HepG2 (cell line): Measurements from ENCODE around the gene CACNG4. TPM values are rescaled to one million over a fixed set of nuclear protein-coding genes. Genes with fewer than 3 reads are reported as not detected.
A peak's percentile ranks its signal among the peaks of the same experiment; 100 is the strongest.

Experiments used
- ATAC-seq: fragments of 200-7000 bp; cut with Tn5 transposase; 3 replicates; pipeline ENCODE4 v1.9.1; 2020; ENCODE audit warnings: mild to moderate bottlenecking, moderate library complexity
- BruUV-seq: library from RNA; stranded (reverse); fragments of 400-500 nt; replicated peaks from 2 replicates; lab custom pipeline; 2021; lab: Mats Ljungman, UMichigan
- CTCF ChIA-PET: fragments of 300-600 bp; formaldehyde crosslinking; extraction: SDS; loops from one replicate; lab custom pipeline; 2021; ENCODE audit warnings: low total read pairs, inconsistent platforms, low intra/inter-chr PET ratio; lab: Yijun Ruan, JAX
- POLR2A ChIA-PET: fragments of 350-600 bp; sonication (Branson Sonifier 250); formaldehyde crosslinking; loops from one replicate; lab custom pipeline; 2020; ENCODE audit warnings: antibody characterized with exemption, inconsistent platforms; lab: Yijun Ruan, JAX
- DNase-seq: peaks from one replicate; pipeline ENCODE4 v3.0.0-alpha.2; 2015; ENCODE audit warnings: low spot score
- FAIRE-seq: peaks from 3 replicates; lab custom pipeline; 2011; peaks lifted over from hg19 to GRCh38; lab: Jason Lieb, UNC
- H2AFZ ChIP-seq: one replicate; pipeline ENCODE4 v1.6.1; 2011; ENCODE audit warnings: low read length, inconsistent platforms
- H3K27ac ChIP-seq: fragments of 300-600 bp; 3 replicates; pipeline ENCODE4 v1.8.0; 2011; ENCODE audit warnings: mixed run types, mild to moderate bottlenecking, mixed read lengths, low read length, inconsistent platforms; ENCODE audit not compliant: insufficient read depth; ENCODE audit errors: extremely low read length
- H3K27me3 ChIP-seq, 2 experiments: fragments of 200-600 bp in 1 of 2; 2 replicates in 1 of 2; 3 replicates in 1 of 2; pipeline versions ENCODE4 v1.6.0 to v1.8.0; 2011; ENCODE audit warnings: low read length in 2 of 2, mild to moderate bottlenecking in 2 of 2, moderate library complexity in 2 of 2, inconsistent platforms in 1 of 2; ENCODE audit not compliant: insufficient read depth in 2 of 2, control insufficient read depth in 1 of 2
- H3K36me3 ChIP-seq, 2 experiments: fragments of 200-600 bp in 1 of 2; replicated peaks in 1 of 2; 2 replicates in 1 of 2; 3 replicates in 1 of 2; pipeline versions ENCODE4 v1.5.1 to v1.8.0; 2011; ENCODE audit warnings: low read length in 2 of 2, inconsistent platforms in 1 of 2; ENCODE audit not compliant: insufficient read depth in 2 of 2, control insufficient read depth in 1 of 2
- H3K4me1 ChIP-seq: 2 replicates; pipeline ENCODE4 v1.5.1; 2012; ENCODE audit warnings: low read length, inconsistent platforms; ENCODE audit not compliant: insufficient read depth
- H3K4me2 ChIP-seq: 2 replicates; pipeline ENCODE4 v1.6.0; 2011; ENCODE audit warnings: low read depth, low read length, inconsistent platforms
- H3K4me3 ChIP-seq, 3 experiments: fragments of 200-600 bp in 1 of 3; sonication (generic), shearing (Covaris generic) in 1 of 3; replicated peaks in 1 of 3; 2 replicates each; pipeline ENCODE4 v1.5.1; 2011 to 2016; ENCODE audit warnings: low read length in 3 of 3, inconsistent platforms in 2 of 3, low read depth in 2 of 3, mild to moderate bottlenecking in 2 of 3, control low read depth in 1 of 3, mixed read lengths in 1 of 3; ENCODE audit not compliant: insufficient read depth in 1 of 3
- H3K79me2 ChIP-seq: one replicate; pipeline ENCODE4 v1.6.1; 2011; ENCODE audit warnings: low read length, inconsistent platforms; ENCODE audit not compliant: insufficient read depth
- H3K9ac ChIP-seq: 2 replicates; pipeline ENCODE4 v1.6.0; 2011; ENCODE audit warnings: mild to moderate bottlenecking, low read depth, low read length, inconsistent platforms; ENCODE audit not compliant: insufficient read depth
- H3K9me3 ChIP-seq: 2 replicates; pipeline ENCODE4 v1.5.1; 2012; ENCODE audit warnings: mild to moderate bottlenecking, low read length
- H4K20me1 ChIP-seq: 2 replicates; pipeline ENCODE4 v1.6.0; 2011; ENCODE audit warnings: inconsistent platforms, mild to moderate bottlenecking, low read length, moderate library complexity; ENCODE audit not compliant: insufficient read depth
- CTCF ChIP-seq: sonication (generic); formaldehyde crosslinking; IDR thresholded peaks from 2 replicates; pipeline ENCODE4 v1.5.0; 2020; ENCODE audit warnings: mild to moderate bottlenecking, missing genetic modification reagents, moderate library complexity
- PAX8 ChIP-seq: sonication (generic); formaldehyde crosslinking; IDR thresholded peaks from 2 replicates; pipeline ENCODE4 v1.8.0; 2022; ENCODE audit warnings: mild to moderate bottlenecking, missing genetic modification reagents, borderline replicate concordance
- STAG1 ChIP-seq: sonication (generic); formaldehyde crosslinking; IDR thresholded peaks from 2 replicates; pipeline ENCODE4 v1.4.0; 2020; ENCODE audit warnings: missing genetic modification reagents
- XBP1 ChIP-seq: sonication (generic); formaldehyde crosslinking; IDR thresholded peaks from 2 replicates; pipeline ENCODE4 v1.5.0; 2020; ENCODE audit warnings: missing genetic modification reagents
- WGBS: methylation state at CpG from one replicate; pipeline ENCODE4 v1.1.6; 2017; ENCODE audit warnings: low lambda C conversion rate; 5-methylcytosine and 5-hydroxymethylcytosine counted together
- in situ Hi-C: cut with HindIII; loops from 2 replicates; pipeline ENCODE4 v1.10.0; 2017; ENCODE audit warnings: low pct_unique_long_range_greater_than_20kb; ENCODE audit not compliant: extremely low pct_ligation_motif_present
- intact Hi-C: fragments of 100-400 bp; cut with micrococcal nuclease; formaldehyde crosslinking; loops from one replicate; pipeline ENCODE4 v1.10.0; 2022; ENCODE audit not compliant: unreplicated experiment
- polyA plus RNA-seq, 8 experiments: library from polyadenylated mRNA; depleted of rRNA in 3 of 8; stranded (reverse) in 7 of 8; unstranded in 1 of 8; fragments of >200 nt; fragmentation: Illumina TruSeq in 4 of 8; extraction: Trizol in 4 of 8; gene quantifications; 2 replicates each; pipeline versions ENCODE4 v1.2.1 to v1.2.3, GENCODE V29; 2011 to 2016; ENCODE audit warnings: low read depth in 4 of 8, missing spikeins in 1 of 8, mixed read lengths in 1 of 8; ENCODE audit not compliant: insufficient read depth in 1 of 8
- total RNA-seq, 5 experiments: library from RNA; depleted of rRNA; stranded (reverse); fragments of >200 nt; fragmentation: Illumina TruSeq; extraction: Trizol; gene quantifications; 2 replicates each; pipeline ENCODE4 v1.2.3, GENCODE V29; 2016; ENCODE audit warnings: low read depth in 1 of 5
- TF ChIP-seq, protein P1 (sequence below): IDR thresholded peaks from 2 replicates; pipeline ENCODE4 v1.6.1; 2016
- TF ChIP-seq, protein P2 (sequence below), 2 experiments: IDR thresholded peaks; 2 replicates each; pipeline ENCODE4 v1.6.1; 2011 to 2012; ENCODE audit warnings: low read length in 2 of 2, borderline replicate concordance in 1 of 2, low read depth in 1 of 2, mild to moderate bottlenecking in 1 of 2, moderate library complexity in 1 of 2

The CACNG4 gene
- total and polyA plus RNA-seq, 2 of the 13 experiments (the other 11 are each of a cell fraction or from before 2014, with no cell fraction given), result 0.09 TPM

DNA sequence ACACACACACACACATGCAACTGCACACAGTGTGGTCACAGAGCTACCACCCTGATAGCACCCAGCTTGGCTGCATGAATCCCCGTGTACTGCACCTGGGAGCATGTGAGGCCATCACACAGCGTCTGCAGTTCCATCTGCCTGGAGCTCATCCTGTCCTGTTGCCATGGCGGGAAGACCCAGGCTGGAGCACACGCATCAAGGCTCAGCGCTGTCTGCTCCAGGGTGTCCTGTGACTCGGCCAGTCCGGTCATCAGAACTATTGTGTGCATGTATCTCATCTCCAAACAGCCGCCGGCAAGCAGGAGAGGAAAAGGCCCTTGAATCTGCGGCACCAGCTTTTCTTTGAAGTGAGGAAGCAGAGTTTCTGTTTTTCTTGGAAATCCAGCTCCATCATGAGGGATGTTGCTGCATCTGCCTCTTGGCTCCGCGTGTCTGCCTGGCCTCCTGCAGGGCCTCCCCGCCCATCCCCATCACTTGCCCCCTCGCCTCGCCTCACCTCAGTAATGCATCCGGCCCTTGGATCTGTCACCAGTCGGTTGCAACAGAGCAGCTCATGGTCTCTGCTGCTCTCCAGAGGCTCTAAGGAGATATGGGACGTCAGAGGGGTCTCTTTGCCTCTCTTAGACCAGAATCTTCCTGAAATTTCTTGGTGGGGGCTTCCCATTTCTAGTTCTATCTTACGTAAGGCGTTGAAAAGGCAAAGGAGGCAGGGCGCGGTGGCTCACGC, 23.7 kb downstream of the CACNG4 start:
- intact Hi-C loops, result no loop called here
- 58% methylated on average over 14 of the region's 23 CpGs for WGBS
- Histone ChIP-seq H3K4me1 (no peaks in the 10 kb centered on the region), H3K27me3 (peaks cover 9 to 83% of the 10 kb centered on the region in 2 experiments), H3K4me3 (no peak overlapping the region), H3K4me2 (no peak overlapping the region), H3K9ac (no peak overlapping the region), H3K9me3 (no peaks in the 10 kb centered on the region), H3K27ac (no peak overlapping the region), H3K36me3 (no peaks in the 10 kb centered on the region)
- DNase-seq (no peak), ATAC-seq (peak; percentile 47)
- TF ChIP-seq, protein P1, sequence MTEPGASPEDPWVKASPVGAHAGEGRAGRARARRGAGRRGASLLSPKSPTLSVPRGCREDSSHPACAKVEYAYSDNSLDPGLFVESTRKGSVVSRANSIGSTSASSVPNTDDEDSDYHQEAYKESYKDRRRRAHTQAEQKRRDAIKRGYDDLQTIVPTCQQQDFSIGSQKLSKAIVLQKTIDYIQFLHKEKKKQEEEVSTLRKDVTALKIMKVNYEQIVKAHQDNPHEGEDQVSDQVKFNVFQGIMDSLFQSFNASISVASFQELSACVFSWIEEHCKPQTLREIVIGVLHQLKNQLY (CRISPR knock-in tag), result no peak
- no peak for TF ChIP-seq PAX8 (CRISPR knock-in tag)
- peak; percentile 25; the same call in 1 of the 2 replicates for TF ChIP-seq STAG1 (CRISPR knock-in tag)
- TF ChIP-seq CTCF (CRISPR knock-in tag), result peak; percentile 53
- TF ChIP-seq, protein P2, sequence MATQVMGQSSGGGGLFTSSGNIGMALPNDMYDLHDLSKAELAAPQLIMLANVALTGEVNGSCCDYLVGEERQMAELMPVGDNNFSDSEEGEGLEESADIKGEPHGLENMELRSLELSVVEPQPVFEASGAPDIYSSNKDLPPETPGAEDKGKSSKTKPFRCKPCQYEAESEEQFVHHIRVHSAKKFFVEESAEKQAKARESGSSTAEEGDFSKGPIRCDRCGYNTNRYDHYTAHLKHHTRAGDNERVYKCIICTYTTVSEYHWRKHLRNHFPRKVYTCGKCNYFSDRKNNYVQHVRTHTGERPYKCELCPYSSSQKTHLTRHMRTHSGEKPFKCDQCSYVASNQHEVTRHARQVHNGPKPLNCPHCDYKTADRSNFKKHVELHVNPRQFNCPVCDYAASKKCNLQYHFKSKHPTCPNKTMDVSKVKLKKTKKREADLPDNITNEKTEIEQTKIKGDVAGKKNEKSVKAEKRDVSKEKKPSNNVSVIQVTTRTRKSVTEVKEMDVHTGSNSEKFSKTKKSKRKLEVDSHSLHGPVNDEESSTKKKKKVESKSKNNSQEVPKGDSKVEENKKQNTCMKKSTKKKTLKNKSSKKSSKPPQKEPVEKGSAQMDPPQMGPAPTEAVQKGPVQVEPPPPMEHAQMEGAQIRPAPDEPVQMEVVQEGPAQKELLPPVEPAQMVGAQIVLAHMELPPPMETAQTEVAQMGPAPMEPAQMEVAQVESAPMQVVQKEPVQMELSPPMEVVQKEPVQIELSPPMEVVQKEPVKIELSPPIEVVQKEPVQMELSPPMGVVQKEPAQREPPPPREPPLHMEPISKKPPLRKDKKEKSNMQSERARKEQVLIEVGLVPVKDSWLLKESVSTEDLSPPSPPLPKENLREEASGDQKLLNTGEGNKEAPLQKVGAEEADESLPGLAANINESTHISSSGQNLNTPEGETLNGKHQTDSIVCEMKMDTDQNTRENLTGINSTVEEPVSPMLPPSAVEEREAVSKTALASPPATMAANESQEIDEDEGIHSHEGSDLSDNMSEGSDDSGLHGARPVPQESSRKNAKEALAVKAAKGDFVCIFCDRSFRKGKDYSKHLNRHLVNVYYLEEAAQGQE (IDR thresholded peaks at IDR 0.05; ENCODE audit: borderline replicate concordance in 1 of 2, low read depth in 1 of 2, low read length in 2 of 2), result no peak
- no peak for TF ChIP-seq XBP1
- TF ChIP-seq, all 625 proteins: peak for 2
- in situ Hi-C loops, result no loop called here
- ChIA-PET POLR2A (no interaction called here), CTCF (no interaction called here)
- H2AFZ ChIP-seq, result no peak overlapping the region
- no peak for FAIRE-seq
- no peaks in the 10 kb centered on the region; the same call in 1 of the 2 replicates for H4K20me1 ChIP-seq
- BruUV-seq, result no TSS peak
- no peaks in the 10 kb centered on the region for H3K79me2 ChIP-seq
